ENCODE data around the gene MYOZ2.
A peak's percentile ranks its signal among the peaks of the same experiment; 100 is the strongest.
"Not testable (repeated sequence)": the region's sequence is repeated elsewhere in the genome, so short reads cannot be mapped to it uniquely, and the experiment has no call there.

MYOZ2 gene

DNA sequence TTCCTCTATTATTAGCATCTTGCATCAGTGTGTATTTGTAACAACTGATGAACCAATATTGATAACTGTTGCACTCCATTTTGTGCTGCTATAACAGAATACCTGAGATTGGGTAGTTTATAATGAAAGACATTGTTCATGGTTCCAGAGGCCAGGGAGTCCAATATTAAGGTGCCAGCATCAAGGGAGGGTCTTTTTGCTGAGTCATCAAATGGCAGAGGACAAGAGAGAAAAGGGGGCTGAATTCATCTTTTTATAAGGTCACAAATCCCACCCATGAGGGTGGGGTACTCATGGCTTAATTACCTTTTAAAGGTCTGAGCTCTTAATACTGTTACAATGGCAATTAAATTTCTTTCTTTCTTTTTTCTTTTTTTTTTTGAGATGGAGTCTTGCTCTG is 7.2 kb downstream of the MYOZ2 start:
- no peak overlapping the region for H3K4me3 Mint-ChIP-seq
- H3K36me3 Mint-ChIP-seq: no peaks in the 10 kb centered on the region
- no peak for ATAC-seq
- no peak overlapping the region for H3K27ac Mint-ChIP-seq
- H3K9me3 Mint-ChIP-seq: no peaks in the 10 kb centered on the region
- DNase-seq (ENCODE audit: low spot score in 2 of 2): no peak
- H3K4me1 Mint-ChIP-seq: peaks cover 10% of the 10 kb centered on the region

DNA sequence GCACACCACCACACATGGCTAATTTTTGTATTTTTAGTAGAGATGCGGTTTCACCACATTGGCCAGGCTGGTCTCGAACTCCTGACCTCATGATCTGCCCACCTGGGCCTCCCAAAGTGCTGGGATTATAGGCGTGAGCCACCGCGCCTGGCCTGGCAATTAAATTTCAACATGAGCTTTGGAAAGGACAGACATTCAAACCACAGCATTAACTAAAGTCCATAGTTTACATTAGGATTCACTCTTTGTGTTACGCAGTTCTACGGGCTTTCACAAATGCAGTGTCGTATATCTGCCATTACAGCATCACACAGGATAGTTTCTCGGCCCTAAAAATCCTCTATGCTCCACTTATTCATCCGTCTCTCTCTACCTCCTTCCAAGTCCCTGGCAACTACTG is 7.7 kb downstream of the MYOZ2 start:
- H3K27ac Mint-ChIP-seq; H3K9me3 Mint-ChIP-seq; DNase-seq (ENCODE audit: low spot score in 2 of 2); H3K36me3 Mint-ChIP-seq; H3K4me3 Mint-ChIP-seq; ATAC-seq: not testable (repeated sequence)
- H3K4me1 Mint-ChIP-seq: peaks cover 10% of the 10 kb centered on the region

- no peaks in the 10 kb centered on the region for H3K9me3 Mint-ChIP-seq
- no peaks in the 10 kb centered on the region for H3K4me1 Mint-ChIP-seq
- H3K36me3 Mint-ChIP-seq: no peaks in the 10 kb centered on the region
These were observed 13.5 kb downstream of the MYOZ2 start for GRCh38 chr4:119149110-119149509.

DNA sequence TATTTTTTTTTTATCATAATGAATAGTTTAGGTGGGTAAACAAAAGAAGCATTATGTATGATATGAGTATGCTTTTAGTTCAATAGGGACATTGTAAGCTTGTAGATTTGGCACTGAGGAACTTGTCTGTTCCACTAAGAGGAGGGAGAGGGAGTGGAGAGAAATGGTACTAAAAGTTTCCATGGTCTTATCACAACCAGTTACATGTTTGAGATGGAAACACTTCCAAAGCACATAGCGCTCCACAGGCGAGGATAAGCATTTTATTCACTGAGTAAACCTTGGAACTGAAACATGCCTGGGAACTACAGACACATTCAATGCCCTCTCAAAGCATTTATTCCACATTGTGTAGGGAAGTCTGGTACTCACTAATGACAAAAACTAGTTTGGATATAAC is 15.5 kb downstream of the MYOZ2 start:
- Mint-ChIP-seq H3K4me3 (no peak overlapping the region), H3K9me3 (no peaks in the 10 kb centered on the region), H3K27ac (no peak overlapping the region), H3K4me1 (no peaks in the 10 kb centered on the region), H3K36me3 (no peaks in the 10 kb centered on the region)
- DNase-seq (ENCODE audit: low spot score in 2 of 2): no peak
- ATAC-seq: no peak

More at GRCh38 chr4:119149110-119149509, 13.5 kb downstream of the MYOZ2 start:
- no peak for DNase-seq (ENCODE audit: low spot score in 2 of 2)
- Mint-ChIP-seq H3K4me3 (no peak overlapping the region), H3K27ac (no peak overlapping the region)
- ATAC-seq: no peak

GRCh38 chr4:119152741-119153140 is 17.1 kb downstream of the MYOZ2 start:
- ATAC-seq: no peak
- no peak for DNase-seq (ENCODE audit: low spot score in 2 of 2)
- Mint-ChIP-seq H3K4me1 (no peaks in the 10 kb centered on the region), H3K4me3 (no peak overlapping the region), H3K36me3 (no peaks in the 10 kb centered on the region), H3K27ac (no peak overlapping the region), H3K9me3 (no peaks in the 10 kb centered on the region)

- no peak overlapping the region for H3K4me3 Mint-ChIP-seq
- no peaks in the 10 kb centered on the region for H3K36me3 Mint-ChIP-seq
- ATAC-seq (no peak), DNase-seq (ENCODE audit: low spot score in 2 of 2) (no peak)
- no peaks in the 10 kb centered on the region for H3K4me1 Mint-ChIP-seq
- H3K9me3 Mint-ChIP-seq: no peaks in the 10 kb centered on the region
- H3K27ac Mint-ChIP-seq: no peak overlapping the region
These were observed 26.5 kb downstream of the MYOZ2 start for GRCh38 chr4:119162174-119162573.

- ATAC-seq: no peak
These were observed 30.1 kb downstream of the MYOZ2 start for GRCh38 chr4:119165767-119166166.

DNA sequence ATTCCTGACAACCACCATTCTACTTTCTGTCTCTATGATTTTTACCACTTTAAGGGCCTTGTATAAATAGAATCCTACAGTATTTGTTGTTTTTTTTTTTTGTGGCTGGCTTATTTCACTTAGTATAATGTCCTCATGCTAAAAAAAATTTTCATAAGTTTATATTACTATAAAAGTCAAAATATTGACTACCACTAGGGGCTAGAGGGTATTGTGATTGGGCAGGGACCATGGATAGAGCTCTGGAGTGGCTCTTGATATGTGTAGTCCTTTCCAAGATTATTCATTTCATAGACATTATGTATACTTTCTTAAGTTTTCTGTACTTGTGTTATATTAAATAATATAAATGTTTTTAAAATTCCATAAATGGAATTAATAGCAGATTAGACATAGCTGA is 34.6 kb downstream of the MYOZ2 start:
- H3K27ac Mint-ChIP-seq: no peak overlapping the region
- H3K4me3 Mint-ChIP-seq: no peak overlapping the region
- no peak for DNase-seq (ENCODE audit: low spot score in 2 of 2)
- no peaks in the 10 kb centered on the region for H3K36me3 Mint-ChIP-seq
- no peaks in the 10 kb centered on the region for H3K9me3 Mint-ChIP-seq
- ATAC-seq: no peak
- no peaks in the 10 kb centered on the region for H3K4me1 Mint-ChIP-seq

More at GRCh38 chr4:119165767-119166166, 30.1 kb downstream of the MYOZ2 start:
- Mint-ChIP-seq H3K4me3 (no peak overlapping the region), H3K36me3 (no peaks in the 10 kb centered on the region), H3K4me1 (no peaks in the 10 kb centered on the region), H3K27ac (no peak overlapping the region), H3K9me3 (no peaks in the 10 kb centered on the region)
- no peak for DNase-seq (ENCODE audit: low spot score in 2 of 2)

DNA sequence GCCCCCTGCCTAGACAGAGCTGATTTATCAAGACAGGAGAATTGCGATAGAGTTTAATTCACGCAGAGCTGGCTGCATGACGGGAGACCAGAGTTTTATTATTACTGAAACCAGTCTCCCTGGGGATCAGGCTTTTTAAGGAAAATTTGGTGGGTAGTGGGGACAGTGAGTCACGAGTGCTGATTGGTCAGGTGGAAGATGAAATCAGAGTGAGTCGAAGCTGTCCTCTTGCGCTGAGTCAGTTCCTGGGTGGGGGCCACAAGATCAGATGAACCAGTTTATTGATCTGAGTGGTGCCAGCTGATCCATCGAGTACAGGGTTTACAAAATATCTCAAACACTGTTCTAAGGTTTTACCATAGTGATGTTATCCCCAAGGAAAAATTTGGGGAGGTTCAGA is 36.6 kb downstream of the MYOZ2 start:
- Mint-ChIP-seq H3K4me1 (no peaks in the 10 kb centered on the region), H3K9me3 (no peaks in the 10 kb centered on the region), H3K4me3 (no peak overlapping the region), H3K27ac (no peak overlapping the region), H3K36me3 (no peaks in the 10 kb centered on the region)
- ATAC-seq (peak; percentile 19), DNase-seq (ENCODE audit: low spot score in 2 of 2) (no peak)

DNA sequence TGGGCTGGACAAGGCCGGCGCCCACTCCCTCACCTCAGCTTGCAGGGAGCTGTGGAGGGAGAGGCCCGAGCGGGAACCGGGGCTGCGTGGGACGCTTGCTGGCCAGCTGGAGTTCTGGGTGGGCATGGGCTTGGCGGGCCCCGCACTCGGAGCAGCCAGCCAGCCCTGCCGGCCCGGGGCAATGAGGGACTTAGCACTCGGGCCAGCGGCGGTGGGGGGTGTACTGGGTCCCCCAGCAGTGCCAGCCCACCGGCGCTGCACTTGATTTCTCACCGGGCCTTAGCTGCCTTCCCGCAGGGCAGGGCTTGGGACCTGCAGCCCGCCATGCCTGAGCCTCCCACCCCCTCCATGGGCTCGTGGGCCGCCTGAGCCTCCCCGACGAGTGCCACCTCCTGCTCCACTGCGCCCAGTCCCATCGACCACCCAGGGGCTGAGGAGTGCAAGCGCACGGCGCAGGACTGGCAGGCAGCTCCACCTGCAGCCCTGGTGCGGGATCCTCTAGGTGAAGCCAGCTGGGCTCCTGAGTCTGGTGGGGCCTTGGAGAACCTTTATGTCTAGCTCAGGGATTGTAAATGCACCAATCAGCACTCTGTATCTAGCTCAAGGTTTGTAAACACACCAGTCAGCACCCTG is 38.2 kb downstream of the MYOZ2 start:
- not testable (repeated sequence) for H3K4me3 Mint-ChIP-seq; H3K36me3 Mint-ChIP-seq; ATAC-seq; H3K9me3 Mint-ChIP-seq; DNase-seq (ENCODE audit: low spot score in 2 of 2); H3K4me1 Mint-ChIP-seq; H3K27ac Mint-ChIP-seq

DNA sequence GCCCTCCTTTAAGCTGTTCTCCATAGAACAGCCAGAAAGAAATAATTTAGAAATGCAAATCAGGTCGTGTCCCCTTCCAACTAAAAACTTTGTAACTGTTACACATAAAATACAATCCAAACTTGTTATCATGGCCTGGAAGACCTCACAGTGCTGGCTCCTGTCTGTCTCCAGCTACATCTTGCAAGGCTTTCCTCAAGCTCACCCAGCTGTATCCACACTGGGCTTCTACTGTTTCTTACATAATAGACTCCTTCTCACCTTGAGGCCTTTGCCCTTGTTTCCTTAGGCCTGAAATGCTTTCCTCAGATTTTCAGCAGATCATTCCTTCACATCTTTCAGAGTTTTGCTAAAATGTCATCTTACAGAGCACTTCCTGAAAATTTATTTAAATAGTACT is 43.4 kb downstream of the MYOZ2 start:
- no peak overlapping the region for H3K27ac Mint-ChIP-seq
- no peaks in the 10 kb centered on the region for H3K9me3 Mint-ChIP-seq
- no peak for ATAC-seq
- H3K4me1 Mint-ChIP-seq: no peaks in the 10 kb centered on the region
- no peak for DNase-seq (ENCODE audit: low spot score in 2 of 2)
- H3K36me3 Mint-ChIP-seq: no peaks in the 10 kb centered on the region
- H3K4me3 Mint-ChIP-seq: no peak overlapping the region

- Mint-ChIP-seq H3K4me1 (no peaks in the 10 kb centered on the region), H3K36me3 (no peaks in the 10 kb centered on the region), H3K27ac (no peak overlapping the region), H3K9me3 (no peaks in the 10 kb centered on the region), H3K4me3 (no peak overlapping the region)
- DNase-seq (ENCODE audit: low spot score in 2 of 2) (no peak), ATAC-seq (no peak)
These were observed 48.5 kb downstream of the MYOZ2 start for GRCh38 chr4:119184128-119184527.

- Mint-ChIP-seq H3K36me3 (no peaks in the 10 kb centered on the region), H3K4me1 (no peaks in the 10 kb centered on the region), H3K9me3 (no peaks in the 10 kb centered on the region), H3K27ac (no peak overlapping the region), H3K4me3 (no peak overlapping the region)
- DNase-seq (ENCODE audit: low spot score in 2 of 2): no peak
- no peak for ATAC-seq
These were observed 54.0 kb downstream of the MYOZ2 start for GRCh38 chr4:119189638-119190037.

- Mint-ChIP-seq H3K27ac (no peak overlapping the region), H3K9me3 (no peaks in the 10 kb centered on the region), H3K36me3 (no peaks in the 10 kb centered on the region), H3K4me3 (no peak overlapping the region), H3K4me1 (no peaks in the 10 kb centered on the region)
- no peak for DNase-seq (ENCODE audit: low spot score in 2 of 2)
- ATAC-seq: no peak
These were observed 54.7 kb downstream of the MYOZ2 start for GRCh38 chr4:119190354-119190753.

DNA sequence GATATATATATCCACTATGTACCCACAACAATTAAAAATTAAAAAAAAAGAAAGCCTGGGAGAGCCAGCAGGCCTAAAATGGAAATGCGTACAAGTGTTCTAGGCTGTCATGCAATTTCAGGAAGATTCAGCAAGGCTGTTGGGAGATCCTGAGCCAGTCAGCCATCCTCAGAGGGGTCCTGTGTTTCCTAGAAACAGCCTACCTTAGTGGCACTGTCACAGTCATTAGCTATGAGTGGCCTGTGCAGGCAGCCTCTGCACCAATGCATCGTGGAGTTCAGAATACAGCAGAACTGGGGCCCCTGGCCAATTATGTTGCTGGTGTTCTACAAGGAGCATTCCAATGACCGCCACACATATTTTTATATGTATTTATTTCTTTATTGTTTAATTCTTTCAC is 55.9 kb downstream of the MYOZ2 start:
- H3K36me3 Mint-ChIP-seq: no peaks in the 10 kb centered on the region
- H3K4me3 Mint-ChIP-seq: no peak overlapping the region
- H3K27ac Mint-ChIP-seq: no peak overlapping the region
- no peak for DNase-seq (ENCODE audit: low spot score in 2 of 2)
- no peak for ATAC-seq
- no peaks in the 10 kb centered on the region for H3K9me3 Mint-ChIP-seq
- H3K4me1 Mint-ChIP-seq: no peaks in the 10 kb centered on the region

DNA sequence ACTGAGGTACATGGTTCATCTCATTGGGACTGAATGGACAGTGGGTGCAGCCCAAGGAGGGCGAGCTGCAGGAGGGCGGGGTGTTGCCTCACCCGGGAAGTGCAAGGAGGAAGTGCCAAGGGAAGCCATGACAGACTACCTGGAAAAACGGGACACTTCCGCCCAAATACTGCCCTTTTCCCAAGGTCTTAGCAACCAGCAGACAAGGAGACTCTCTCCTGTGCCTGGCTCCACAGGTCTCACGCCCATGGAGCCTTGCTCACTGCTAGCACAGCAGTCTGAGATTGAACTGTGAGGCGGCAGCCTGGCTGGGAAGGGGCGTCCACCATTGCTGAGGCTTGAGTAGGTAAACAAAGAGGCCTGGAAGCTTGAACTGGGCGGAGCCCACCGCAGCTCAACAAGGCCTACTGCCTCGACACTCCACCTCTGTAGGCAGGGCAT is 62.2 kb downstream of the MYOZ2 start:
- no peaks in the 10 kb centered on the region for H3K36me3 Mint-ChIP-seq
- no peak for ATAC-seq
- no peaks in the 10 kb centered on the region for H3K4me1 Mint-ChIP-seq
- no peak overlapping the region for H3K27ac Mint-ChIP-seq
- no peak overlapping the region for H3K4me3 Mint-ChIP-seq
- no peaks in the 10 kb centered on the region for H3K9me3 Mint-ChIP-seq
- no peak for DNase-seq (ENCODE audit: low spot score in 2 of 2)

GRCh38 chr4:119204916-119205315 is 69.3 kb downstream of the MYOZ2 start:
- Mint-ChIP-seq H3K9me3 (no peaks in the 10 kb centered on the region), H3K27ac (no peak overlapping the region), H3K4me3 (no peak overlapping the region), H3K4me1 (peaks cover 13% of the 10 kb centered on the region), H3K36me3 (no peaks in the 10 kb centered on the region)
- ATAC-seq (no peak), DNase-seq (ENCODE audit: low spot score in 2 of 2) (no peak)

Measured in stimulated activated effector memory CD8-positive, alpha-beta T cell treated with anti-CD3 and anti-CD28 coated beads, Interleukin-12 subunit alpha, Interleukin-12 subunit beta, amount 100 ng/mL, for 72 hours (primary cell).